ENCODE data around the gene HOXB5. TPM values are rescaled to one million over a fixed set of nuclear protein-coding genes. Genes with fewer than 3 reads are reported as not detected.

The HOXB5 gene
- total and polyA plus RNA-seq, 8 donors: 0.43 to 50.4 (median 2.4) TPM; not detected in 1

- 2 to 3% (median 3%) methylated on average over 35 to 79 of the region's 79 CpGs for WGBS, 5 donors
- intact Hi-C loops (cut with DNase I; ENCODE audit: low total_unique reads): no loop called here
- no peaks in the 10 kb centered on the region for H3K36me3 ChIP-seq
- TF ChIP-seq POLR2AphosphoS5 (IDR thresholded peaks at IDR 0.05) (peak in 1 of 3 donors; percentile 8), CTCF (IDR thresholded peaks at IDR 0.05) (no peak), EP300 (IDR thresholded peaks at IDR 0.05) (no peak), POLR2A (IDR thresholded peaks at IDR 0.05) (no peak)
- peak within 1 kb of the TSS; percentile 62 to 93 (median 73) for H3K27ac ChIP-seq
- DNase-seq: peak; percentile 45 to 83
- H3K4me1 ChIP-seq: peaks cover 30 to 55% (median 51%) of the 10 kb centered on the region in 4 donors
- peaks cover 0 to 100% (median 100%) of the 10 kb centered on the region in 3 donors for H3K27me3 ChIP-seq
- peak within 1 kb of the TSS; percentile 48 to 62 (median 58) for H3K4me3 ChIP-seq
- peaks cover 0 to 3% (median 0%) of the 10 kb centered on the region in 4 donors for H3K9me3 ChIP-seq
These were observed 17.0 kb upstream of the HOXB5 start, which contains the start of gene HOXB7 for GRCh38 chr17:48610282-48611211. HOXB7 (minus strand) TSS chr17:48611017; CDS start chr17:48610918, 99 bp downstream.

GRCh38 chr17:48609759-48610281, 16.2 kb upstream of the HOXB5 start:
- H3K4me1 ChIP-seq: peaks cover 30 to 55% (median 50%) of the 10 kb centered on the region in 4 donors
- no peak for DNase-seq
- peaks cover 0 to 100% (median 100%) of the 10 kb centered on the region in 3 donors for H3K27me3 ChIP-seq
- H3K36me3 ChIP-seq: no peaks in the 10 kb centered on the region
- intact Hi-C loops (cut with DNase I; ENCODE audit: low total_unique reads): no loop called here
- TF ChIP-seq EP300 (IDR thresholded peaks at IDR 0.05) (no peak), POLR2A (IDR thresholded peaks at IDR 0.05) (no peak), POLR2AphosphoS5 (IDR thresholded peaks at IDR 0.05) (no peak), CTCF (IDR thresholded peaks at IDR 0.05) (no peak)
- peak overlapping the region; percentile 62 to 93 (median 73) for H3K27ac ChIP-seq
- peaks cover 0 to 3% (median 0%) of the 10 kb centered on the region in 4 donors for H3K9me3 ChIP-seq
- H3K4me3 ChIP-seq: peak overlapping the region; percentile 48 to 62 (median 58)
- WGBS, 5 donors: 5 to 9% (median 8%) methylated on average over 12 to 15 of the region's 15 CpGs

- DNase-seq: no peak
- peaks cover 0 to 100% (median 100%) of the 10 kb centered on the region in 3 donors for H3K27me3 ChIP-seq
- H3K4me1 ChIP-seq: peaks cover 26 to 49% (median 43%) of the 10 kb centered on the region in 4 donors
- TF ChIP-seq POLR2AphosphoS5 (IDR thresholded peaks at IDR 0.05): no peak
- TF ChIP-seq POLR2A (IDR thresholded peaks at IDR 0.05): no peak
- TF ChIP-seq EP300 (IDR thresholded peaks at IDR 0.05): no peak
- no peak for TF ChIP-seq CTCF (IDR thresholded peaks at IDR 0.05)
- intact Hi-C loops (cut with DNase I; ENCODE audit: low total_unique reads): no loop called here
- H3K9me3 ChIP-seq: peaks cover 0 to 3% (median 0%) of the 10 kb centered on the region in 4 donors
- H3K27ac ChIP-seq: peak overlapping the region in 2 of 5 donors; percentile 88 to 93
- no peaks in the 10 kb centered on the region for H3K36me3 ChIP-seq
- peak overlapping the region in 2 of 4 donors; percentile 61 to 62 for H3K4me3 ChIP-seq
These were observed 15.5 kb upstream of the HOXB5 start for GRCh38 chr17:48609033-48609432.

- Histone ChIP-seq H3K27ac (peak overlapping the region in 2 of 5 donors; percentile 93 to 95), H3K27me3 (peaks cover 0 to 100% (median 100%) of the 10 kb centered on the region in 3 donors), H3K9me3 (peaks cover 0 to 3% (median 0%) of the 10 kb centered on the region in 4 donors), H3K4me1 (peaks cover 20 to 44% (median 38%) of the 10 kb centered on the region in 4 donors), H3K36me3 (no peaks in the 10 kb centered on the region), H3K4me3 (no peak overlapping the region)
- DNase-seq: no peak
- intact Hi-C loops (cut with DNase I; ENCODE audit: low total_unique reads): no loop called here
- TF ChIP-seq CTCF (IDR thresholded peaks at IDR 0.05): no peak
- no peak for TF ChIP-seq POLR2AphosphoS5 (IDR thresholded peaks at IDR 0.05)
- TF ChIP-seq EP300 (IDR thresholded peaks at IDR 0.05): no peak
- no peak for TF ChIP-seq POLR2A (IDR thresholded peaks at IDR 0.05)
- 78 to 84% (median 83%) methylated on average over 1 of the region's 1 CpG for WGBS, 5 donors
These were observed 14.9 kb upstream of the HOXB5 start for GRCh38 chr17:48608494-48608834.

Data from stomach (tissue), 9 donors.